ENCODE data around the gene CCDC43. TPM values are rescaled to one million over a fixed set of nuclear protein-coding genes. Genes with fewer than 3 reads are reported as not detected.
"Not testable (repeated sequence)": the region's sequence is repeated elsewhere in the genome, so short reads cannot be mapped to it uniquely, and the experiment has no call there.

Gene CCDC43, protein sequence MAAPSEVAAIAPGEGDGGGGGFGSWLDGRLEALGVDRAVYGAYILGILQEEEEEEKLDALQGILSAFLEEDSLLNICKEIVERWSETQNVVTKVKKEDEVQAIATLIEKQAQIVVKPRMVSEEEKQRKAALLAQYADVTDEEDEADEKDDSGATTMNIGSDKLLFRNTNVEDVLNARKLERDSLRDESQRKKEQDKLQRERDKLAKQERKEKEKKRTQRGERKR
- total RNA-seq (2021; fragmentation: NEBNext Ultra II Directional; extraction: Animal tissue kit (Norgen Biotek cat#: 25700)), result 10 to 100 TPM; 29.4 to 33.3 (median 31.0) TPM
- long read RNA-seq, transcript CCDC43-201 (5 exons, 2,082 nt), result major isoform, 35 of 54 reads
- long read RNA-seq, transcript CCDC43-202 (4 exons, 2,058 nt), result minor isoform, 9 of 54 reads
- long read RNA-seq, partial matches to known transcripts, result 1 of 54 reads
- long read RNA-seq, other reads (novel, unspliced or antisense), result 9 of 54 reads

DNA sequence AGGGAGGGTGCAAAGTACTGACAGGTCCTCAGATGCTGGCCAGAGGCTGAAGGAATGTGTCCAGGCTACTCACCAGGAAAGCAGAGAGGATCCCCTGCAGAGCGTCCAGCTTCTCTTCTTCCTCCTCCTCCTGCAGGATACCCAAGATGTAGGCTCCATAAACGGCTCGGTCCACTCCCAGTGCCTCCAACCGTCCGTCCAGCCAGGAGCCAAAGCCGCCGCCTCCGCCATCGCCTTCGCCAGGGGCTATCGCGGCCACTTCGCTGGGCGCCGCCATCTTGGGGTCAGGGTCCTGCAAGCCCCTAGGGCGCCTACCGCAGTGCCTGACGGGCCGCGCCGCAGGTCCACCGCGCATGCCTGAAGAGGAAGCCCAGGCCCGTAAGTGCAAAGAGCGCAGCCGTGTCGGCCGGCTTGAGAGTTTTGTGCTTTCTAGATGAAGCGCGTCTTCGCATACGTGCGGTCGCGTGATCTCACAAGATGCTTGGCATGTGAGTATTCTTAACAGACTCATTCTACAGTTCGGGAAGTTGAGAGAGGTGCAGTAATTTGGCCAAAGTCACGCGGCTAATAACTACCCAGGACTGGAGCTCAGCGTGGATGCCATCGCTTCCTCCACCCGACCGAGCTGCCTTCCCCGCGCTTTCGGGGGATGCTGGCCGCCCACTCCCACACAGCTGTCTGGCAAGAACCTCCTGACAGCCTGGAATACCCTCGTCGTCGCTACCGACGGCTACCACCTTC lies at the start of gene CCDC43:
Gene CCDC43, minus strand, starts transcription at position 300 of the 741 bp plus-strand sequence. Its CDS starts 23 bp downstream, at position 277.
- Mint-ChIP-seq H3K27me3 (ENCODE audit: insufficient read depth) (no peaks in the 10 kb centered on the region), H3K4me1 (ENCODE audit: low read depth) (peaks cover 17% of the 10 kb centered on the region), H3K27ac (peak within 1 kb of the TSS; percentile 98), H3K9me3 (no peaks in the 10 kb centered on the region), H3K4me3 (peak within 1 kb of the TSS; percentile 98), H3K36me3 (ENCODE audit: low read depth) (no peaks in the 10 kb centered on the region; the same call in 1 of the 2 replicates)
- DNase-seq, result peak; percentile 95
- TF ChIP-seq, protein P1, sequence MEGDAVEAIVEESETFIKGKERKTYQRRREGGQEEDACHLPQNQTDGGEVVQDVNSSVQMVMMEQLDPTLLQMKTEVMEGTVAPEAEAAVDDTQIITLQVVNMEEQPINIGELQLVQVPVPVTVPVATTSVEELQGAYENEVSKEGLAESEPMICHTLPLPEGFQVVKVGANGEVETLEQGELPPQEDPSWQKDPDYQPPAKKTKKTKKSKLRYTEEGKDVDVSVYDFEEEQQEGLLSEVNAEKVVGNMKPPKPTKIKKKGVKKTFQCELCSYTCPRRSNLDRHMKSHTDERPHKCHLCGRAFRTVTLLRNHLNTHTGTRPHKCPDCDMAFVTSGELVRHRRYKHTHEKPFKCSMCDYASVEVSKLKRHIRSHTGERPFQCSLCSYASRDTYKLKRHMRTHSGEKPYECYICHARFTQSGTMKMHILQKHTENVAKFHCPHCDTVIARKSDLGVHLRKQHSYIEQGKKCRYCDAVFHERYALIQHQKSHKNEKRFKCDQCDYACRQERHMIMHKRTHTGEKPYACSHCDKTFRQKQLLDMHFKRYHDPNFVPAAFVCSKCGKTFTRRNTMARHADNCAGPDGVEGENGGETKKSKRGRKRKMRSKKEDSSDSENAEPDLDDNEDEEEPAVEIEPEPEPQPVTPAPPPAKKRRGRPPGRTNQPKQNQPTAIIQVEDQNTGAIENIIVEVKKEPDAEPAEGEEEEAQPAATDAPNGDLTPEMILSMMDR (IDR thresholded peaks at IDR 0.05), result no peak

DNA sequence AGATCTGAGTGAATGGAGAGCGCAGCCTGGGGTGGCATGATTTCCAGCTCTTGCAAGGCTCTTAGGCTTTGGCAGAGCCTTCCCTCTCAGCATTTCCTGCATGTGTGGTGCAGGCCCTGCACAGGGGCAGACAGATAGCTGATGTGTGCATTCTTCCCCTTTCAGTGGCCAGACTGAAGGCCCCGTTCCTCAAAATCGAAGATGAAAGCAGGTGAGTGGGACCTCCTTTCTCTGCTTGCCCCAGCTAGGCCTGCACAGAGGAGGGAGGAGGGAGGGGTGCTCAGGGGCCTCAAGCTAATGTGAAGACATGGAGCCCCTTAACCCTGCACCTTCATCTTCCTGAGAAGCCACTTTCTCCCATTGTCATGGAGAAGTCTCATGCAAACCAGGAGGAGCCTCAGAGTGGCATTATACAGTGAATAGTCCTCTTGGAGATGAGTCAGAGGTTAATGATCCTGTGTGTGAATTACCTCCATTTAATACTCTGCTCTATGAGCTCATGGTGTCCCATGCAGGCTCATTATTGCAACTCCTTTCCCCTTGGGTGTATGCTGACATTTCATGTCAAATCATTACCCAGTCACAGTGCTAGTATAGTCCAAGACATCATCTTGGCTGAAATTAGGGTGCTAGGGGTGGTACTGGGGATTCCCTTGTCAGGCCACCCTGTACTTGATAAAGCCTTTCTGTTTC lies 48.8 kb upstream of the CCDC43 start:
- Mint-ChIP-seq H3K9me3 (no peaks in the 10 kb centered on the region), H3K4me3 (no peak overlapping the region)

DNA sequence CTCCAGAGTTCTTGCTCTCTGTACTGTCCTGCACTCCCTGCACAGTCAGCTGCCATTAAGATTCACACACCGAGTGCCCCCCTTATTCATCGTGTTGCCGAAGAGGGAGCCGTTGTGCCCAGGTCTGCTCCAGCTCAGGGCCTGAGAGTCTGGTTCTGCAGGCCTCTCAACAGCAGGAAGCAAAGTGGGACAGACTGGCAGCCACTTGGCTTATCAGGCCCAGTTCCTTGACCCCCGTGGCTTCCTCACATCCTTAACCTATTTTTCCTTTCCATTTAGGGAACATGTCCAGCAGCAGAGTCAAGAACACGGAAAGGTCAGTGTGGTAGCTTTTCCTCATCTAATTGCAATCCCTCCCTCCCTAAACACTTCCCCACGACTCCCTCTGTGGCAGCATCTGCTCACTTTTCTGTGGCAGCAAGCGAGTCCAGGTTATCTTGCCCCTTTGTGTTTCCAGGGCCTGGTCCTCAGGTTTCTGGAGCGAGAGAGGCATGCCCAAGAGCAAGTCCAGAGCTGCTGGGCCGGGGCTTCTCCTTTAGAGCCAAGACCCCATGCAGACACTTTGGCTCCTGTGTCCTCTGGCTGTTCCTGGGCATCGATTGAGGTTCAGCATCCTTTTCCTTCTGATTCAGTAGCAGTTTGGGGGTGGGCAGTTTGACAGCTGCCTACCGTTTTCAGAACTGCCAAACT lies 47.1 kb upstream of the CCDC43 start:
- Mint-ChIP-seq H3K9me3 (no peaks in the 10 kb centered on the region), H3K27ac (no peak overlapping the region), H3K27me3 (ENCODE audit: insufficient read depth) (no peaks in the 10 kb centered on the region), H3K4me3 (no peak overlapping the region), H3K36me3 (ENCODE audit: low read depth) (peaks cover 12% of the 10 kb centered on the region; the same call in 1 of the 2 replicates), H3K4me1 (ENCODE audit: low read depth) (peaks cover 7% of the 10 kb centered on the region; the same call in 1 of the 2 replicates)
- DNase-seq, result no peak
- TF ChIP-seq, protein P1 (IDR thresholded peaks at IDR 0.05), result no peak

More for the DNA sequence above, 48.8 kb upstream of the CCDC43 start:
- TF ChIP-seq, protein P1 (IDR thresholded peaks at IDR 0.05), result no peak
- Mint-ChIP-seq H3K27ac (no peak overlapping the region), H3K36me3 (ENCODE audit: low read depth) (peaks cover under 1% of the 10 kb centered on the region; the same call in 1 of the 2 replicates), H3K4me1 (ENCODE audit: low read depth) (peaks cover 7% of the 10 kb centered on the region; the same call in 1 of the 2 replicates), H3K27me3 (ENCODE audit: insufficient read depth) (no peaks in the 10 kb centered on the region)
- peak; percentile 42 for DNase-seq

DNA sequence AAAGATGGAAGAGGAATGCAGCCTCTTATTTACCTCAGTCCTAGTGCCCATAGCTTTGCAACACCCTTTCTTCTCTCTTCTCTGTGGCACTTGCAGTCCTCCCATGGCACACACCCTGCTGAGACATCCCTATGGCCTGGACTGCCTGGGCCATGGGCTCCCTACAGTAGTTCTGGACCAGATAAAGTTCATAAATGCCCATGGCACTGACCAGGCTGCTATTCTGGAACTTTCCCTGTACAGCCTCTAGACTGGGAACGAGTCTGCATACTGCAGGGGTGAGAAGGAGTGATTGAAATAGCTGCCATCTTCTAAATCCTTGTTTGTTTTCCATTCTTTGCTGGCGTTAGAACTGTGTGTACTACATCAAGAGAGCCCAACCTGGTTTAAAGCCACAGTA lies 44.7 kb upstream of the CCDC43 start:
- Mint-ChIP-seq H3K9me3 (no peaks in the 10 kb centered on the region), H3K27me3 (ENCODE audit: insufficient read depth) (no peaks in the 10 kb centered on the region), H3K4me1 (ENCODE audit: low read depth) (peaks cover 7% of the 10 kb centered on the region; the same call in 1 of the 2 replicates), H3K4me3 (no peak overlapping the region), H3K36me3 (ENCODE audit: low read depth) (peaks cover 13% of the 10 kb centered on the region; the same call in 1 of the 2 replicates), H3K27ac (no peak overlapping the region)
- no peak for DNase-seq
- TF ChIP-seq, protein P1 (IDR thresholded peaks at IDR 0.05), result no peak

DNA sequence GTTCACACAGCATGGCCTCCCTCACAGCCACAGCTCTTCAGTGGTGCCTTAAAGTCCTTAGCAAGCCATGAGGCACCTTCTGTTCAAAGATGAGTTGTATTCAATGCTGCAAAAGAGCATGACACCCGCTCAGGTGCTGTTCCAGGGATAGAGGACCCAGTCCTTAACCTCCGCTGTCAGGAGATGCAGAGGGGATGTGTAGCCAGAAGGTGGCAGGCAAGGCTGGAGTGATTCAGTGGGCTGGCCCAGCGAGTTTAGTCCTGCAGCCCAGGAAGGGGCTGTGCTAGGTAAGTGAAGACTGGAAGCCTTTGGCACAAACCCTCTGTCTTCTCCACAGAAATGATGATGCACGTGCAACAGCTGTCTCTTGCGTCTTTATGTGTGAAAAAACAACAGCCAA lies 44.2 kb upstream of the CCDC43 start:
- Mint-ChIP-seq H3K36me3 (ENCODE audit: low read depth) (peaks cover 13% of the 10 kb centered on the region; the same call in 1 of the 2 replicates), H3K27ac (no peak overlapping the region), H3K27me3 (ENCODE audit: insufficient read depth) (no peaks in the 10 kb centered on the region), H3K4me1 (ENCODE audit: low read depth) (peaks cover 7% of the 10 kb centered on the region; the same call in 1 of the 2 replicates), H3K4me3 (no peak overlapping the region), H3K9me3 (no peaks in the 10 kb centered on the region)
- DNase-seq, result no peak
- TF ChIP-seq, protein P1 (IDR thresholded peaks at IDR 0.05), result peak; percentile 47

DNA sequence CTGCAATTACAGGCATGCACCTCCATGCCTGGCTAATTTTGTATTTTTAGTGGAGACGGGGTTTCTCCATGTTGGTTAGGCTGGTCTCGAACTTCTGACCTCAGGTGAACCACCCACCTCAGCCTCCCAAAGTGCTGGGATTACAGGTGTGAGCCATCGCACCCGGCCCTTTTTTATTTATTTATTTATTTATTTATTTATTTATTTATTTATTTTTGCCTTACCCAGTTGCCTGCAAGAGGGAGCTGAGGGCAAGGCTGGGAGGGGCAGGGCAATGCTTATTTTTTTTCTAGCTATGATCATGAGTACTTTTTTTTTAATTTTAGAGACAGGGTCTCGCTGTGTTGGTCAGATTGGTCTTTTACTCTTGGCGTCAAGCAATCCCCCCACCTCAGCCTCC lies 36.5 kb upstream of the CCDC43 start:
- not testable (repeated sequence) for H3K27ac Mint-ChIP-seq; H3K36me3 Mint-ChIP-seq (ENCODE audit: low read depth); H3K9me3 Mint-ChIP-seq; DNase-seq; H3K4me3 Mint-ChIP-seq; H3K4me1 Mint-ChIP-seq (ENCODE audit: low read depth); H3K27me3 Mint-ChIP-seq (ENCODE audit: insufficient read depth)
